ENCODE measurements around the gene DNPH1. TPM values are rescaled to one million over a fixed set of nuclear protein-coding genes. Genes with fewer than 3 reads are reported as not detected.

DNPH1 gene
- total RNA-seq, 1 donor, result 46.2 TPM

DNA sequence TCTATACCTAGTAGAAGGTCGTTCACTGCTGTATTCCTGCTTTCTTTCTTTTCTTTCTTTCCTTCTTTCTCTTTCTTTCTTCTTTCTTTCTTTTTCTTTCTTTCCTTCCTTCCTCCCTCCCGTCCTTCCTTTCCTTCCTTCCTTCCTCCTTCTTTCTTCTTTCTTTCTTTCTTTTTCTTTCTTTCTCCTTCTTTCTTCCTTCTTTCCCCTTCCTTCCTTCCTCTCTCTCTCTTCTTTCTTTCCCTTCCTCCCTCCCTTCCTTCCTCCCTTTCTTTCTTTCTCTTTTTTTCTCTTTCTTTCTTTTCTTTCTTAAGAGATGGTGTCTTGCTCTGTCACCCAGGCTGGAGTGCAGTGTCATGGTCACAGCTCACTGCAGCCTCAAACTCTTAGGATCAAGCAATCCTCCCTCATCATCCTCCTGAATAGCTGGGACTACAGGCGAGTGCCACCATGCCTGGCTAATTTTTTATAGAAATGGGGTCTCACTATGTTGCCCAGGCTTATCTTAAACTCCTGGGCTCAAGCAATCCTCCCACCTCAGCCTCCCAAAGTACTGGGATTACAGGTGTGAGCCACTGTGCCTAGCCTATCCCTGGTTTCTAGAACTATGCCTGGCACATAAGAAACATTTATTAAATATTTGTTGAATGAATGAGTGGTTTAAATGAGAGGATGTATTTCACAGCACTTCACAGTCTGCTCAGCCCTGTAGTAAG lies 2.6 kb upstream of the DNPH1 start:
- TF ChIP-seq, protein P1, sequence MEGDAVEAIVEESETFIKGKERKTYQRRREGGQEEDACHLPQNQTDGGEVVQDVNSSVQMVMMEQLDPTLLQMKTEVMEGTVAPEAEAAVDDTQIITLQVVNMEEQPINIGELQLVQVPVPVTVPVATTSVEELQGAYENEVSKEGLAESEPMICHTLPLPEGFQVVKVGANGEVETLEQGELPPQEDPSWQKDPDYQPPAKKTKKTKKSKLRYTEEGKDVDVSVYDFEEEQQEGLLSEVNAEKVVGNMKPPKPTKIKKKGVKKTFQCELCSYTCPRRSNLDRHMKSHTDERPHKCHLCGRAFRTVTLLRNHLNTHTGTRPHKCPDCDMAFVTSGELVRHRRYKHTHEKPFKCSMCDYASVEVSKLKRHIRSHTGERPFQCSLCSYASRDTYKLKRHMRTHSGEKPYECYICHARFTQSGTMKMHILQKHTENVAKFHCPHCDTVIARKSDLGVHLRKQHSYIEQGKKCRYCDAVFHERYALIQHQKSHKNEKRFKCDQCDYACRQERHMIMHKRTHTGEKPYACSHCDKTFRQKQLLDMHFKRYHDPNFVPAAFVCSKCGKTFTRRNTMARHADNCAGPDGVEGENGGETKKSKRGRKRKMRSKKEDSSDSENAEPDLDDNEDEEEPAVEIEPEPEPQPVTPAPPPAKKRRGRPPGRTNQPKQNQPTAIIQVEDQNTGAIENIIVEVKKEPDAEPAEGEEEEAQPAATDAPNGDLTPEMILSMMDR (IDR thresholded peaks at IDR 0.05; ENCODE audit: insufficient read depth, low read length), result no peak
- no peak overlapping the region for H3K4me3 ChIP-seq (ENCODE audit: low read depth, low read length)
- DNase-seq (ENCODE audit: low read depth), result no peak

DNA sequence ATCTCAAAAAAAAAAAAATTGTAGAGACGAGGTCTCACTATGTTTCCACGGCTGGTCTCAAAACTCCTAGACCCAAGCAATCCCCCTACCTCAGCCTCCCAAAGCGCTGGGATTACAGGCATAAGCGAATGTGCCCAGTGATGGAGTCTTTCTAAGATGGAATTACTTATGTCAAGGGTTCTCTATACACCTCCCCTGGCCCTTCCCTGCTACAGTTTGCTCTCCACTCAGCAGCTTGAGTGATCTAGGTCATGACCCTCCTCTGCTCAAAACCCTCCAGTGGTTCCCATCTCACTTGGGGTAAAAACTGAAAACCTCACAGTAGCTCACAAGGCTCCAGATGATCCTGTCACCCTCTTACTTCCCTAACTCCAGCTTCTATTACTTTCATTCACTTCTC lies 1.8 kb upstream of the DNPH1 start:
- DNase-seq (ENCODE audit: low read depth), result no peak

DNA sequence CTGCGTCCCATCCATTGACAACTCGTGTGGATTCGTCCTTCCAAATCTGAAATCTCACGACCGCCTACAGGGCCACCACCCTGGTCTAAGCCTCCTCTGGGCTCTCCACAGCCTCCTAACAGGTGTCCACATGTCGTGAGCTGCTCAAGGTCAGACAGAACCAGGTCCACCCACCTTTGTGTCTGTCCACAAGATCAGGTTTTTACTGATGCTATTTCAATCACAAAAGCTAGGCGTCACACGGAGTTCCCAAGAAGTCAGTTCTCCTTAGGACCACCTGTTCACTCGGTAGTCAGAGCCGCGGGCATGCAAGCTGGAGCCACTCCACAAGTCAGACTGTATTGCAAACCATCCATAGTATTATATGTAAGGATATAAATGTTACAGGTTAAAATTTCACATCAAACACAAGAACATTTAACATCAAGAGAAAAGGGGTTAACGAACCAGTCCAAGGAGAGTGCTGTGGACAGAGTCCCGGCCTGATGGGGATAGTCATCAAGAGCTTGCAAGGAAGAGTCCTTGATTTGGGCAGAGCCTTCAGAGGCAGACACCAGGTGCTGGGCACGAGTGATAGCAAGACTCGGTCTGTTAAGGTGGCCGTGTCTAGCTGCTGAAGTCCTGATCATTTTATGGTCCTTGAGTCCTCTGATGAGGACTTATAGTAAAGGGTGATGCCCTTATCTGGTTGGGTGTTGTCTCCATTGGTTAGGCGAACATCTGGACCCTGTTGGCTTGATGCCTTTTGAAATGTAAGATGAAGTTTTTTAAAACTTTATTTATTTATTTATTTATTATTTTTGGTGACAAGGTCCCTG lies 731 bp upstream of the DNPH1 start:
- TF ChIP-seq, protein P1 (IDR thresholded peaks at IDR 0.05; ENCODE audit: insufficient read depth, low read length), result no peak
- DNase-seq (ENCODE audit: low read depth), result no peak

More for the DNA sequence above, 1.8 kb upstream of the DNPH1 start:
- H3K4me3 ChIP-seq (ENCODE audit: low read depth, low read length), result no peak overlapping the region
- TF ChIP-seq, protein P1 (IDR thresholded peaks at IDR 0.05; ENCODE audit: insufficient read depth, low read length), result no peak

DNA sequence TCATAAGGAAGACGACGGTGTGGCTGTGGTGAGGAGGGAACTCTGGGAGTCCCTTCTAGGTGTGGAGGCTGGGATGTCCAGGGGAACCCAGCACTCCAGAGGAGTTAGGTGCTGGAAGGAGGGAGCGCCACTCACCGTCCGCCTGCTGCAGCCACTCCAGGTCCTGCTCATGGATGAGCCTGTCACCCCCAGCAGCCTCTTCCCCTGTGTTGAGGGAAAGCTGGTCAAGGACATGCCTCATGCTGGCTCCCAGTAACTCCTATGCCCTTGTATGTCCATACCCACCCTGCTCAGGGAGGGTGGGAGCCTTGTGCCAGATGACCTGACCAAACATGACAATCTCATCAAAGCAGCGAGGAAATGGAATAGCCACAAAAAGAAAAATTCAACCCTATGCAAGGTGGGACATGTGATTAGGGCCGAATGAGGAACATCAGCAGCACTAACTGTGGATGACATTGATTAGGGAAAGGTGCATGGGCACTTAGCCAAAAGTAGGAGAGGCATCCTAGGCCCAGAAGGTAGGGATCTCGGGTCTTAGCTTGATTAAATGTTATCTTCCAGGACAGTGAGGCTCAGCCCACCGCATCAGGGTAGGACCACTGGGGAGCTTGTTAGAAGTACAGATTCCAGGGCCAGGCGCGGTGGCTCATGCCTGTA lies 3.0 kb downstream of the DNPH1 start:
- DNase-seq (ENCODE audit: low read depth), result no peak
- TF ChIP-seq, protein P1 (IDR thresholded peaks at IDR 0.05; ENCODE audit: insufficient read depth, low read length), result no peak
- no peak overlapping the region for H3K4me3 ChIP-seq (ENCODE audit: low read depth, low read length)

More for the DNA sequence above, 731 bp upstream of the DNPH1 start:
- no peak overlapping the region for H3K4me3 ChIP-seq (ENCODE audit: low read depth, low read length)

DNA sequence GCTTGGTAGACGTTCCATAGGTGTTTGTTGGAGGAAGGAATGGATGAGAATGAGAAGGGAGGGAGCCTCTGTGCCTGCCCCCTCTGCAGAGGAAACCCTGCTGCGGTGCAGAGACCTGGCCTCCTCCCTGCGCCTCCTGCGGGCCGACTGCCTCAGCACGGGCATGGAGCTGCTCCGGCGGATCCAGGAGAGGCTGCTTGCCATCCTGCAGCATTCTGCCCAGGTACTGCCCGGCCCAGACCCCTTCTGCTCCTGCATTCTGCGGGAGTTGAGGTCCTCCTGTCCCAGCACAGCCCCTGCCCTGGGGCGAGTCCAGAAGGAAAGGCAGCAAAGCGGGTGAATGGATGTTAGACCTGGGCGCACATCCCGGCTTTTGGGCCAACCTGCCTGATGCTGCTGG lies 6.1 kb downstream of the DNPH1 start:
- TF ChIP-seq, protein P1 (IDR thresholded peaks at IDR 0.05; ENCODE audit: insufficient read depth, low read length), result no peak
- DNase-seq (ENCODE audit: low read depth), result no peak
- no peak overlapping the region for H3K4me3 ChIP-seq (ENCODE audit: low read depth, low read length)

DNA sequence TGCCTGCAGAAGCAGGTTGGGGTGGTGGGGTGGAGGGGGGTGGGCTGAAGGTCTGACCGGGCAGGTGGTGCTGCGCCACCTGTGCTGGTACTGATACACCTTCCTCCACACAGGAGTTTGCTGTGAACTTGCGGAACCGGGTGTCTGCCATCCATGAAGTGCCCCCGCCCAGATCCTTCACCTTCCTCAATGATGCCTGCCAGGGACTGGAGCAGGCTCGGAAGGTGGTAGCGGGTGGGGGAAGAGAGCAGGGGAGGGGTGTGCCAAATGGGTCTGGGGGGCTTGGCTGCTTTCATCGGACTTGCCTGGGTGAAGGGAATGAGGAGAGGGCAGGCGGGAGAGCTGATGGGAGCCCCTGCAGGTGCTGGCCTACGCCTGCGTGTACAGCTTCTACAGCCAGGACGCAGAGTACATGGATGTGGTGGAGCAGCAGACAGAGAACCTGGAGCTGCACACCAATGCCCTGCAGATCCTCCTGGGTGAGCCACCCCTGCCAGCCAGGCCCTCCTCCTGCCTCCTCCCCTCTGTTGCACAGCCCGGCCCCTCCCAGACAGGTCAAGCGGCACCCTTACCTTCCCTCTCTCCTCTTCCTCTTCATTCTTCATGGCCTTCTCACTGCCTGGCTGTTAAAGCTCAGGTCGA lies 6.7 kb downstream of the DNPH1 start:
- H3K4me3 ChIP-seq (ENCODE audit: low read depth, low read length), result no peak overlapping the region
- DNase-seq (ENCODE audit: low read depth), result no peak
- TF ChIP-seq, protein P1 (IDR thresholded peaks at IDR 0.05; ENCODE audit: insufficient read depth, low read length), result no peak
